HTERT RPE-1 (cell line): ENCODE measurements around the gene CATSPER4.

Experiments used
- in situ Hi-C: fragments of 300-500 bp; cut with MboI; formaldehyde crosslinking; loops from 4 replicates; pipeline ENCODE4 v1.14.3; 2020; ENCODE audit warnings: low sequenced_read_pairs

Gene CATSPER4

GRCh38 chr1:26234644-26235370, 44.4 kb downstream of the CATSPER4 start:
- in situ Hi-C loops: no loop called here

- in situ Hi-C loops: no loop called here
Measured at GRCh38 chr1:26237230-26237966, 47.0 kb downstream of the CATSPER4 start.

- in situ Hi-C loops: no loop called here
Measured at GRCh38 chr1:26239936-26240335, 49.5 kb downstream of the CATSPER4 start.
